Naive thymus-derived CD4-positive, alpha-beta T cell (primary cell): ENCODE results near the gene JUN. TPM values are rescaled to one million over a fixed set of nuclear protein-coding genes. Genes with fewer than 3 reads are reported as not detected.

Experiments
- ATAC-seq: fragments of 150-1000 bp; cut with Tn5 transposase; 2 replicates; pipeline ENCODE4 v1.10.0; 2021; ENCODE audit warnings: mild to moderate bottlenecking, moderate library complexity
- CTCF ChIA-PET: fragments of 350-600 bp; sonication (Branson Sonifier 250); formaldehyde crosslinking; loops from one replicate; lab custom pipeline; 2021; ENCODE audit warnings: antibody characterized with exemption; lab: Charles Lee
- POLR2A ChIA-PET: fragments of 350-600 bp; sonication (Branson Sonifier 250); formaldehyde crosslinking; loops from one replicate; lab custom pipeline; 2021; ENCODE audit warnings: antibody characterized with exemption, inconsistent platforms; lab: Charles Lee
- DNase-seq, 9 donors: peaks; one replicate each; pipeline versions ENCODE4 v3.0.0 to v3.0.0-alpha.2; 2020 to 2022; ENCODE audit warnings: mixed read lengths in 1 of 9
- H3K27ac ChIP-seq: one replicate; pipeline ENCODE4 v1.7.0; 2013; ENCODE audit warnings: mild to moderate bottlenecking, low read depth, low read length, moderate library complexity
- H3K27me3 ChIP-seq, 2 donors: one replicate each; pipeline ENCODE4 v1.7.0; 2013; ENCODE audit warnings: low read length in 2 of 2, mild to moderate bottlenecking in 2 of 2, moderate library complexity in 2 of 2; ENCODE audit not compliant: control insufficient read depth in 2 of 2, insufficient read depth in 2 of 2
- H3K36me3 ChIP-seq, 3 experiments: 1 replicate in 2 of 3; 2 replicates in 1 of 3; pipeline ENCODE4 v1.7.0; 2013; ENCODE audit warnings: low read length in 3 of 3, mild to moderate bottlenecking in 3 of 3, moderate library complexity in 1 of 3; ENCODE audit not compliant: insufficient read depth in 3 of 3, control insufficient read depth in 2 of 3
- H3K4me1 ChIP-seq, 2 donors: one replicate each; pipeline ENCODE4 v1.7.0; 2013; ENCODE audit warnings: low read length in 2 of 2, mild to moderate bottlenecking in 2 of 2, moderate library complexity in 1 of 2; ENCODE audit not compliant: control insufficient read depth in 2 of 2, insufficient read depth in 2 of 2
- H3K4me3 ChIP-seq: 2 replicates; pipeline ENCODE4 v1.7.0; 2013; ENCODE audit warnings: mild to moderate bottlenecking, low read length
- H3K9me3 ChIP-seq, 3 experiments: 1 replicate in 2 of 3; 2 replicates in 1 of 3; pipeline ENCODE4 v1.7.0; 2013; ENCODE audit warnings: low read length in 3 of 3; ENCODE audit not compliant: control insufficient read depth in 2 of 3
- H3K27ac Mint-ChIP-seq, 9 donors: one replicate each; pipeline ENCODE4 v1.8.0; 2020 to 2022; ENCODE audit warnings: mixed read lengths in 9 of 9, mild to moderate bottlenecking in 8 of 9, moderate library complexity in 5 of 9, inconsistent platforms in 2 of 9
- H3K27me3 Mint-ChIP-seq, 5 donors: one replicate each; pipeline ENCODE4 v1.8.0; 2021 to 2022; ENCODE audit warnings: mixed read lengths in 5 of 5, mild to moderate bottlenecking in 1 of 5
- H3K36me3 Mint-ChIP-seq, 5 donors: one replicate each; pipeline ENCODE4 v1.8.0; 2020 to 2022; ENCODE audit warnings: mixed read lengths in 5 of 5, mild to moderate bottlenecking in 3 of 5, inconsistent platforms in 1 of 5
- H3K4me1 Mint-ChIP-seq, 7 donors: one replicate each; pipeline ENCODE4 v1.8.0; 2020 to 2022; ENCODE audit warnings: mixed read lengths in 7 of 7, mild to moderate bottlenecking in 3 of 7, inconsistent platforms in 1 of 7
- H3K4me3 Mint-ChIP-seq, 10 donors: one replicate each; pipeline ENCODE4 v1.8.0; 2020 to 2022; ENCODE audit warnings: mild to moderate bottlenecking in 10 of 10, mixed read lengths in 10 of 10, moderate library complexity in 6 of 10, inconsistent platforms in 2 of 10
- H3K9me3 Mint-ChIP-seq, 11 donors: one replicate each; pipeline ENCODE4 v1.8.0; 2020 to 2022; ENCODE audit warnings: mixed read lengths in 11 of 11, mild to moderate bottlenecking in 4 of 11, inconsistent platforms in 1 of 11, moderate library complexity in 1 of 11
- intact Hi-C, 2 donors: fragments of 100-400 bp; cut with micrococcal nuclease; formaldehyde crosslinking; loops; one replicate each; pipeline ENCODE4 v1.15.1; 2023
- polyA plus RNA-seq, 2 donors: library from polyadenylated mRNA; unstranded; fragments of 300-500 nt; fragmentation: Illumina TruSeq; gene quantifications; one replicate each; pipeline ENCODE4 v1.2.3, GENCODE V29; 2021
- total RNA-seq, 6 experiments: library from RNA in 5 of 6; stranded (reverse) in 5 of 6; gene quantifications; 1 replicate in 5 of 6; 2 replicates in 1 of 6; pipeline ENCODE4 v1.2.3 and lab custom pipeline; 2021 to 2026

Gene JUN
- total and polyA plus RNA-seq, 7 experiments from 2014 or later = 17.9 to 1,362 (median 30.1) TPM

- POLR2A ChIA-PET = interaction anchor here (0.9 kb wide), 1 partner anchor 10 kb away, joined by 4 read pairs; no protein-coding TSS in a partner anchor
- Histone ChIP-seq H3K9me3 (no peaks in the 10 kb centered on the region), H3K27me3 (no peaks in the 10 kb centered on the region), H3K27ac (no peak overlapping the region), H3K36me3 (no peaks in the 10 kb centered on the region), H3K4me3 (no peak overlapping the region), H3K4me1 (no peaks in the 10 kb centered on the region)
- ATAC-seq = no peak
- Mint-ChIP-seq H3K27me3 (no peaks in the 10 kb centered on the region), H3K27ac (no peak overlapping the region), H3K36me3 (no peaks in the 10 kb centered on the region), H3K4me1 (peaks cover 0 to 11% (median 0%) of the 10 kb centered on the region in 7 donors), H3K4me3 (no peak overlapping the region), H3K9me3 (no peaks in the 10 kb centered on the region)
- DNase-seq = no peak
- intact Hi-C loops = loop anchor here in 1 of 2 donors (5.0 kb wide), 1 partner anchor 1902 kb away; no protein-coding TSS in a partner anchor
- CTCF ChIA-PET = interaction anchor here (1.2 kb wide), 1 partner anchor 964 kb away, joined by 8 read pairs; no protein-coding TSS in a partner anchor
Measured at GRCh38 chr1:58734630-58735029, 49.2 kb downstream of the JUN start.

GRCh38 chr1:58732087-58732775, 51.6 kb downstream of the JUN start:
- CTCF ChIA-PET = interaction anchor here (1.2 kb wide), 1 partner anchor 1027 kb away, joined by 3 read pairs; no protein-coding TSS in a partner anchor
- POLR2A ChIA-PET = no interaction called here
- Histone ChIP-seq H3K9me3 (no peaks in the 10 kb centered on the region), H3K36me3 (no peaks in the 10 kb centered on the region), H3K27ac (no peak overlapping the region), H3K4me3 (no peak overlapping the region), H3K4me1 (no peaks in the 10 kb centered on the region), H3K27me3 (no peaks in the 10 kb centered on the region)
- H3K27ac Mint-ChIP-seq = no peak overlapping the region
- ATAC-seq = no peak
- no peak overlapping the region for H3K4me3 Mint-ChIP-seq
- DNase-seq = no peak
- no peaks in the 10 kb centered on the region for H3K9me3 Mint-ChIP-seq
- H3K27me3 Mint-ChIP-seq = no peaks in the 10 kb centered on the region
- no peaks in the 10 kb centered on the region for H3K36me3 Mint-ChIP-seq
- H3K4me1 Mint-ChIP-seq = peaks cover 0 to 13% (median 0%) of the 10 kb centered on the region in 7 donors
- intact Hi-C loops = no loop called here

Other genes starting within 250 kb of the JUN start
- 10 to 100 TPM; 22.7 to 72.5 (median 46.5) TPM for gene OMA1, start 237.3 kb downstream of the JUN start, total RNA-seq
- 10 to 100 TPM; 42.1 to 49.0 TPM for gene OMA1, start 237.3 kb downstream of the JUN start, polyA plus RNA-seq
- gene TACSTD2, start 206.8 kb downstream of the JUN start, total RNA-seq = under 1 TPM in 1 of 5 experiments, not detected in 4; 0.42 TPM
- not detected for gene TACSTD2, start 206.8 kb downstream of the JUN start, polyA plus RNA-seq
- 10 to 100 TPM; 50.6 to 72.1 (median 54.1) TPM for gene MYSM1, start 84.0 kb downstream of the JUN start, total RNA-seq
- 10 to 100 TPM in 1 of 2 donors, 1 to 10 TPM in 1; 5.4 to 19.1 TPM for gene MYSM1, start 84.0 kb downstream of the JUN start, polyA plus RNA-seq